ENCODE results near the gene OAF.

Gene OAF

DNA sequence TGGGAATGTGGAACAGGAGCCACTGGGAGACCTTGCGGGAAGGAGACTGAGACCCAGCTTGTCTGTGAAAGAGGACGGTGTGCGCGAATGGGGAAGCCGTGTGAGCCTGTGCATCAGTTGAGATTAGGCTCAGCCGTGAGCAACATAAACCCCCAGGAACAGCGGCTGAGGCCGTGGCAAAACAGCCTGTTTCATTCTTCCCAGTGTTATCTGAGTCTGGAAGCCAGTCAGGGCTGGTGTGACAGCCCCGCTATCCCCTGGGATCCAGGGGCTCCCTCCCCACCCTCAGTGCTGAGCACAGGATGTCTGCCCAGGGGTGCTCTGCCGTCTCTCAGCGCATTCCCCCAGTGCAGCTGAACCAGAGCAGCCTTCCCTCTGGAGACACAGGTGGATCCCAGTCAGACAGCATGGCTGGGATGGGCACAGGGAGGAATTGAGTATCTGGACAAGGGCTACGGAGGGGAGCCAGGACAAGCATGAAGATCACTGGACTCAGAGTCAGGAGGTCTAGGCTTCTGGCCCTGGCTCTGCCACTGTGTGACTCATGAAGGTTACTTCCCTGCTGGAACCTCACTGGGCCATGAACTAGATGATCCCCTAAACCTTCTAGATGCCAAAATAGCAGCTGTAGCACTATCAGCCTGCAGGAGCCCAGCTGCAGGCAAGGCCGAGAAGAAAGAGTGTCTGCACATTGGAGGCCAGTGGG, 8.6 kb downstream of the OAF start:
- H3K36me3 ChIP-seq (replicated peaks) = no peaks in the 10 kb centered on the region
- in situ Hi-C loops (cut with HindIII; ENCODE audit: low pct_ligation_motif_present, low sequenced_read_pairs) = no loop called here

GRCh38 chr11:120219938-120220746, 9.3 kb downstream of the OAF start:
- TF ChIP-seq, protein P1, sequence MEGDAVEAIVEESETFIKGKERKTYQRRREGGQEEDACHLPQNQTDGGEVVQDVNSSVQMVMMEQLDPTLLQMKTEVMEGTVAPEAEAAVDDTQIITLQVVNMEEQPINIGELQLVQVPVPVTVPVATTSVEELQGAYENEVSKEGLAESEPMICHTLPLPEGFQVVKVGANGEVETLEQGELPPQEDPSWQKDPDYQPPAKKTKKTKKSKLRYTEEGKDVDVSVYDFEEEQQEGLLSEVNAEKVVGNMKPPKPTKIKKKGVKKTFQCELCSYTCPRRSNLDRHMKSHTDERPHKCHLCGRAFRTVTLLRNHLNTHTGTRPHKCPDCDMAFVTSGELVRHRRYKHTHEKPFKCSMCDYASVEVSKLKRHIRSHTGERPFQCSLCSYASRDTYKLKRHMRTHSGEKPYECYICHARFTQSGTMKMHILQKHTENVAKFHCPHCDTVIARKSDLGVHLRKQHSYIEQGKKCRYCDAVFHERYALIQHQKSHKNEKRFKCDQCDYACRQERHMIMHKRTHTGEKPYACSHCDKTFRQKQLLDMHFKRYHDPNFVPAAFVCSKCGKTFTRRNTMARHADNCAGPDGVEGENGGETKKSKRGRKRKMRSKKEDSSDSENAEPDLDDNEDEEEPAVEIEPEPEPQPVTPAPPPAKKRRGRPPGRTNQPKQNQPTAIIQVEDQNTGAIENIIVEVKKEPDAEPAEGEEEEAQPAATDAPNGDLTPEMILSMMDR (IDR thresholded peaks at IDR 0.05; ENCODE audit: low read depth, low read length, missing control alignments) = no peak
- in situ Hi-C loops (cut with HindIII; ENCODE audit: low pct_ligation_motif_present, low sequenced_read_pairs) = no loop called here
- Histone ChIP-seq H3K27me3 (replicated peaks) (no peaks in the 10 kb centered on the region), H3K36me3 (replicated peaks) (no peaks in the 10 kb centered on the region), H3K4me3 (ENCODE audit: low read depth, low read length) (no peak overlapping the region), H3K27ac (no peak overlapping the region)
- no peak for DNase-seq

More for the DNA sequence above, 8.6 kb downstream of the OAF start:
- Histone ChIP-seq H3K27ac (no peak overlapping the region), H3K27me3 (replicated peaks) (no peaks in the 10 kb centered on the region), H3K4me3 (ENCODE audit: low read depth, low read length) (no peak overlapping the region)
- DNase-seq = no peak
- TF ChIP-seq, protein P1 (IDR thresholded peaks at IDR 0.05; ENCODE audit: low read depth, low read length, missing control alignments) = no peak

DNA sequence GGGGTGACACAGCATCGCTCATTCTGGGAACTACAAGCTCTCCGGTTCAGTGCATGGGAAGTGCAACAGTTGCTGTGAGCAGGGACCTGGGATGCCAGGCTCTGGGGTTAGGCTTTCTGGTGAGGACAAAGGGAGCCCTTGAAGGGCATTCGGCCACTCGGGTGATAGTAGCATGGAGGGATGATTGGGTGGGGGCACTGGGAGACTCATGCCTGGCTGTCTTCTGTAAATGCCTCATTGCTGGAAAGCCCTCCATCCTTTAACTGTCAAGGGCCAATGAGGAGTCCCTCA, 9.9 kb downstream of the OAF start:
- in situ Hi-C loops (cut with HindIII; ENCODE audit: low pct_ligation_motif_present, low sequenced_read_pairs) = no loop called here
- TF ChIP-seq, protein P1 (IDR thresholded peaks at IDR 0.05; ENCODE audit: low read depth, low read length, missing control alignments) = no peak
- no peak for DNase-seq
- Histone ChIP-seq H3K36me3 (replicated peaks) (no peaks in the 10 kb centered on the region), H3K4me3 (ENCODE audit: low read depth, low read length) (no peak overlapping the region), H3K27me3 (replicated peaks) (no peaks in the 10 kb centered on the region), H3K27ac (no peak overlapping the region)

DNA sequence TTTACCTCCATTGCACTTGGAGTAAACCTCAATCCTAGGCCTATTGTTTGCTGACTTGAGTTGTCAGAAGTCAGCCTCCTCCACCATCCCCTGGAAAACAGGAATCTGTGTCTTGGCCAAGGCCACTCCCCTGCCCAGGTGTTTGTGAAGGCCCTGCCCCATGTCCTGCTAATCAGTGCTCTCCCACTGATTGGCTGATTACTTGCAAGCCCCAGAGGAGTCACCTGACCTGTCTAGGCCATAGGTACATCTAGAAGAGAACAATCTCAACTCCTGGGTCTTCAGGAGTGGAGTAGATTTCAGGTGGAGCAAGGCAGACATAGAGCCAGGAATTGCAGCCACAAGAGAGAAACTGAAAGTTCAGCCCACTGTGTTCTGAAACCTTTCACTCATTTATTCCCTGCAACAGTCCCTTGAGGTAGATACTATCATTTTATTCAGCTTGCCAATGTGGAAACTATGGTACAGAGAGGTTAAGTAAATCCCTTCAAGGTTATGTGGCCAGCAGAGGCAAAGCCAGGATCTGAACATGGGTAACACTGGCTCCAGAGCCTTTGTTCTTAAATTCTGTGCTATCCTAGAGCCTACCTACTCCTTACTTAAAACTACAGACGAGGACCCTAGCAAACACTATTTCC, 10.4 kb downstream of the OAF start:
- in situ Hi-C loops (cut with HindIII; ENCODE audit: low pct_ligation_motif_present, low sequenced_read_pairs) = no loop called here
- DNase-seq = no peak
- H3K4me3 ChIP-seq (ENCODE audit: low read depth, low read length) = no peak overlapping the region
- no peaks in the 10 kb centered on the region for H3K27me3 ChIP-seq (replicated peaks)
- H3K36me3 ChIP-seq (replicated peaks) = no peaks in the 10 kb centered on the region
- TF ChIP-seq, protein P1 (IDR thresholded peaks at IDR 0.05; ENCODE audit: low read depth, low read length, missing control alignments) = no peak
- no peak overlapping the region for H3K27ac ChIP-seq

GRCh38 chr11:120222916-120223315, 12.1 kb downstream of the OAF start:
- Histone ChIP-seq H3K27me3 (replicated peaks) (no peaks in the 10 kb centered on the region), H3K36me3 (replicated peaks) (no peaks in the 10 kb centered on the region), H3K27ac (no peak overlapping the region), H3K4me3 (ENCODE audit: low read depth, low read length) (no peak overlapping the region)
- DNase-seq = no peak
- TF ChIP-seq, protein P1 (IDR thresholded peaks at IDR 0.05; ENCODE audit: low read depth, low read length, missing control alignments) = no peak
- in situ Hi-C loops (cut with HindIII; ENCODE audit: low pct_ligation_motif_present, low sequenced_read_pairs) = no loop called here
